Gastrocnemius medialis (tissue), 4 donors: ENCODE measurements around the gene ATF7. TPM values are rescaled to one million over a fixed set of nuclear protein-coding genes. Genes with fewer than 3 reads are reported as not detected.

ENCODE experiments used
- ATAC-seq, 2 donors: fragments of 150-250 bp; one replicate each; pipeline ENCODE4 v1.9.1; 2016
- DNase-seq, 2 donors: peaks; one replicate each; pipeline ENCODE4 v3.0.0-alpha.2; 2019
- H3K27ac ChIP-seq, 4 donors: fragments of 200-600 bp; sonication (generic); 1 replicate in 1 of 4; 2 replicates in 3 of 4; pipeline ENCODE4 v1.5.1; 2016 to 2018; ENCODE audit warnings: mild to moderate bottlenecking in 2 of 4, moderate library complexity in 1 of 4
- H3K27me3 ChIP-seq, 3 donors: fragments of 200-600 bp; sonication (generic) in 2 of 3; 1 replicate in 1 of 3; 2 replicates in 2 of 3; pipeline versions ENCODE4 v1.5.1 to v1.6.0; 2016 to 2019; ENCODE audit warnings: mild to moderate bottlenecking in 1 of 3, moderate library complexity in 1 of 3
- H3K36me3 ChIP-seq, 2 donors: fragments of 200-600 bp; sonication (generic) in 1 of 2; one replicate each; pipeline ENCODE4 v1.5.1; 2017 to 2018
- H3K4me1 ChIP-seq, 2 donors: fragments of 200-600 bp; sonication (generic) in 1 of 2; one replicate each; pipeline ENCODE4 v1.5.1; 2016 to 2017; ENCODE audit warnings: mild to moderate bottlenecking in 2 of 2
- H3K4me3 ChIP-seq, 4 donors: fragments of 200-600 bp; sonication (generic) in 3 of 4; 1 replicate in 1 of 4; 2 replicates in 3 of 4; pipeline ENCODE4 v1.5.1; 2016 to 2019; ENCODE audit warnings: mild to moderate bottlenecking in 2 of 4
- H3K9me3 ChIP-seq, 3 donors: fragments of 200-600 bp; sonication (generic) in 2 of 3; 1 replicate in 1 of 3; 2 replicates in 2 of 3; pipeline ENCODE4 v1.5.1; 2016 to 2019
- POLR2A ChIP-seq, 2 donors: fragments of 450-650 bp; IDR thresholded peaks; one replicate each; pipeline ENCODE4 v1.6.1; 2017; ENCODE audit warnings: antibody characterized with exemption in 2 of 2, mild to moderate bottlenecking in 2 of 2, moderate library complexity in 2 of 2
- in situ Hi-C, 4 donors: fragments of 200-750 bp; cut with MboI; loops; one replicate each; pipeline versions ENCODE4 v1.15.0 to v1.8.0; 2017; ENCODE audit warnings: low sequenced_read_pairs in 4 of 4
- intact Hi-C: fragments of 100-400 bp; cut with DNase I; formaldehyde crosslinking; loops from one replicate; pipeline ENCODE4 v1.15.1; 2023; ENCODE audit warnings: low total_unique reads
- total RNA-seq, 4 donors: library from RNA; depleted of rRNA; stranded (reverse); fragments of >200 nt; gene quantifications; one replicate each; pipeline versions ENCODE4 v1.1.0 to v1.2.3, GENCODE V29; 2016
- TF ChIP-seq, protein P1 (sequence below), 5 experiments: fragments of 450-650 bp in 3 of 5; fragments of 200-600 bp in 2 of 5; sonication (generic) in 2 of 5; IDR thresholded peaks in 4 of 5; conservative IDR thresholded peaks in 1 of 5; 1 replicate in 4 of 5; 2 replicates in 1 of 5; pipeline ENCODE4 v1.5.1; 2016 to 2019; ENCODE audit warnings: antibody characterized with exemption in 5 of 5, mild to moderate bottlenecking in 3 of 5, moderate library complexity in 3 of 5

ATF7 gene
- total RNA-seq, 4 donors from 2014 or later = 21.9 to 47.9 (median 26.3) TPM

DNA sequence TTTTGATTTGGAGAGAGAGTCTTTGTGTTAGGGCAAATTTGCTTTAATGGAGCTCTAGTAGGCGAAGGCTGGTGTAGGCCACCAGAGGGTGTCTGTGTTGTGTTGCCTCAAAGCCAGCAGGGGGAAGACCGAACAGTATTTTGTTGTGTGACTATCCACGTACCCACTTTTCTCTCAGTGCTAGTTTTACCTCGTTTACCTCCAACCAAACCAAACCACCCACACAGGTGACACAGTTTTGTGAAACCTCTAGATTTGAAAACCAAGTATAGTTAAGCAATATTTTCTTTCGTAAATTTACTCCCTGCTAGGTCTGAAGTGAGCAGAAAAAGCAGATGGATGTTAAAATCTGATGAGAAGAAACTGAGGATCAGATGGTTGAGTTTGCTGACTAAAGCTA lies 82.6 kb downstream of the ATF7 start:
- TF ChIP-seq POLR2A (IDR thresholded peaks at IDR 0.05) = no peak
- TF ChIP-seq, protein P1, sequence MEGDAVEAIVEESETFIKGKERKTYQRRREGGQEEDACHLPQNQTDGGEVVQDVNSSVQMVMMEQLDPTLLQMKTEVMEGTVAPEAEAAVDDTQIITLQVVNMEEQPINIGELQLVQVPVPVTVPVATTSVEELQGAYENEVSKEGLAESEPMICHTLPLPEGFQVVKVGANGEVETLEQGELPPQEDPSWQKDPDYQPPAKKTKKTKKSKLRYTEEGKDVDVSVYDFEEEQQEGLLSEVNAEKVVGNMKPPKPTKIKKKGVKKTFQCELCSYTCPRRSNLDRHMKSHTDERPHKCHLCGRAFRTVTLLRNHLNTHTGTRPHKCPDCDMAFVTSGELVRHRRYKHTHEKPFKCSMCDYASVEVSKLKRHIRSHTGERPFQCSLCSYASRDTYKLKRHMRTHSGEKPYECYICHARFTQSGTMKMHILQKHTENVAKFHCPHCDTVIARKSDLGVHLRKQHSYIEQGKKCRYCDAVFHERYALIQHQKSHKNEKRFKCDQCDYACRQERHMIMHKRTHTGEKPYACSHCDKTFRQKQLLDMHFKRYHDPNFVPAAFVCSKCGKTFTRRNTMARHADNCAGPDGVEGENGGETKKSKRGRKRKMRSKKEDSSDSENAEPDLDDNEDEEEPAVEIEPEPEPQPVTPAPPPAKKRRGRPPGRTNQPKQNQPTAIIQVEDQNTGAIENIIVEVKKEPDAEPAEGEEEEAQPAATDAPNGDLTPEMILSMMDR (IDR thresholded peaks at IDR 0.05 in 4 of 5, conservative IDR thresholded peaks at IDR 0.05 in 1 of 5) = peak; percentile 77 to 90 (median 79)
- H3K9me3 ChIP-seq = no peaks in the 10 kb centered on the region
- peaks cover 0 to 9% of the 10 kb centered on the region in 2 donors for H3K4me1 ChIP-seq
- intact Hi-C loops = loop anchor here (1.0 kb wide), 2 partner anchors 133 to 203 kb away; partner anchors contain the start of gene ATP5MC2
- ATAC-seq (peak; percentile 86 to 97), DNase-seq (peak; percentile 19 to 60)
- peaks cover 0 to 55% of the 10 kb centered on the region in 2 donors for H3K36me3 ChIP-seq
- H3K27ac ChIP-seq = peak overlapping the region; percentile 5 to 67 (median 34)
- in situ Hi-C loops = loop anchor here (5.0 to 10.0 kb wide), 5 partner anchors 81 to 199 kb away; partner anchors contain the start of genes ATP5MC2 (in 3 of the 4) and ATF7 (in 1 of the 4)
- H3K27me3 ChIP-seq = no peaks in the 10 kb centered on the region
- H3K4me3 ChIP-seq = no peak overlapping the region

DNA sequence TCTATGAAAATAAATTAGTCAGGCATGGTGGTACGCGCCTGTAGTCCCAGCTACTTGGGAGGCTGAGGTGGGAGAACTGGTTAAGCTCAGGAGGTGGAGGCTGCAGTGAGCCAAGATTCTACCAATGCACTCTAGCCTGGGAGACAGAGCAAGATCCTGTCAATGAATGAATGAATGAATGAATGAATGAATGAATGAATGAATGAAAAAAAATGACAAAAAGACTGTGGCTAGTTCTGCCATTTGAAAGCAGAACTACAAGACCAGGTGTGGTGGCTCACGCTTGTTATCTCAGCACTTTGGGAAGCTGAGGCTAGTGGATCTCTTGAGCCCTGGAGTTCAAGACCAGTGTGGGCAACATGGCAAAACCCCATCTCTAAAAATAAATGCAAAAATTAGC lies 86.7 kb downstream of the ATF7 start:
- no peak for DNase-seq
- Histone ChIP-seq H3K27me3 (no peaks in the 10 kb centered on the region), H3K9me3 (no peaks in the 10 kb centered on the region), H3K27ac (no peak overlapping the region), H3K36me3 (peaks cover 0 to 71% of the 10 kb centered on the region in 2 donors), H3K4me3 (no peak overlapping the region), H3K4me1 (peaks cover 0 to 9% of the 10 kb centered on the region in 2 donors)
- in situ Hi-C loops = no loop called here
- TF ChIP-seq, protein P1 (IDR thresholded peaks at IDR 0.05 in 4 of 5, conservative IDR thresholded peaks at IDR 0.05 in 1 of 5) = no peak
- no peak for TF ChIP-seq POLR2A (IDR thresholded peaks at IDR 0.05)
- no peak for ATAC-seq
- intact Hi-C loops = no loop called here

DNA sequence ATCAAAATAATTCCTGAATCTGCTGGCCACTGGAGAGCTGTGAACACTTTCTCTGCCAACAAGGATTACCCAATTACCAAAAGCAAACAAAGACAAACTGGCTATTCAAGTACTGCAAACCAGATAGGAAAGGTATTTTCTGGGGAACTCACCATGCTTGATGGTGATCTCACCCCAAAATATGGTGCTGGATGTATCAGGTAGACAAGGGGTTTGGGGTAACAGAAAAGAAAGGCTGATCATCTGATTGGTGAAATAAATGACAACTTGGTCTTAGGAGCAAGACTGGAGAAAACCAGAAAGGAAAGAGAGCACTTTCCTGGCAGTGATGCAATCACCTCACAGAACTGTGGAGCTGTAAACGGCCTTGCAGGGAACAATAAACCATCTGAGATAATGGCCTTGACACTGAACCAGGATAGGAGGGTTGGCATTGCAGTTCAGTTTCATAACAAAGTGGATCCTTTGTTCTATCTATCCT lies 87.9 kb downstream of the ATF7 start:
- Histone ChIP-seq H3K4me3 (no peak overlapping the region), H3K9me3 (no peaks in the 10 kb centered on the region), H3K4me1 (no peaks in the 10 kb centered on the region), H3K36me3 (peaks cover 0 to 83% of the 10 kb centered on the region in 2 donors), H3K27ac (no peak overlapping the region), H3K27me3 (no peaks in the 10 kb centered on the region)
- TF ChIP-seq, protein P1 (IDR thresholded peaks at IDR 0.05 in 4 of 5, conservative IDR thresholded peaks at IDR 0.05 in 1 of 5) = no peak
- no peak for TF ChIP-seq POLR2A (IDR thresholded peaks at IDR 0.05)
- in situ Hi-C loops (no loop called here), intact Hi-C loops (no loop called here)
- no peak for DNase-seq
- peak in 1 of 2 donors; percentile 52 for ATAC-seq

DNA sequence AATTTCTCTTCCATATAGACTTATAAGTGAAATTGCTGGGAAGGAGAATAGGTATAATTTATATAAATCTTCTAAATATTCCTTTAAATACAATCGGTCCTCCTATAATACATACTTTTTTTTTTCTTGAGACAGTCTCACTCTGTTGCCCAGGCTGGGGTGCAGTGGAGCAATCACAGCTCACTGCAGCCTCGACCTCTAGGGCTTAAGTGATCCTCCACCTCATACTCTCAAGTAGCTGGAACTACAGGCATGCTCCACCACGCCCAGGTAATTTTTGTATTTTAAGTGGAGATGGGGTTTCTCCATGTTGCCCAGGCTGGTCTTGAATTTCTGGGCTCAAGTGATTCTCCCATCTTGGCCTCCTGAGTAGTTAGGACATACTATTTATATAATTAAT lies 89.2 kb downstream of the ATF7 start:
- H3K27me3 ChIP-seq = no peaks in the 10 kb centered on the region
- H3K4me1 ChIP-seq = no peaks in the 10 kb centered on the region
- peaks cover 0 to 85% of the 10 kb centered on the region in 2 donors for H3K36me3 ChIP-seq
- intact Hi-C loops (no loop called here), in situ Hi-C loops (no loop called here)
- DNase-seq = no peak
- ATAC-seq = no peak
- TF ChIP-seq POLR2A (IDR thresholded peaks at IDR 0.05) = no peak
- TF ChIP-seq, protein P1 (IDR thresholded peaks at IDR 0.05 in 4 of 5, conservative IDR thresholded peaks at IDR 0.05 in 1 of 5) = no peak
- no peak overlapping the region for H3K4me3 ChIP-seq
- no peaks in the 10 kb centered on the region for H3K9me3 ChIP-seq
- no peak overlapping the region for H3K27ac ChIP-seq

DNA sequence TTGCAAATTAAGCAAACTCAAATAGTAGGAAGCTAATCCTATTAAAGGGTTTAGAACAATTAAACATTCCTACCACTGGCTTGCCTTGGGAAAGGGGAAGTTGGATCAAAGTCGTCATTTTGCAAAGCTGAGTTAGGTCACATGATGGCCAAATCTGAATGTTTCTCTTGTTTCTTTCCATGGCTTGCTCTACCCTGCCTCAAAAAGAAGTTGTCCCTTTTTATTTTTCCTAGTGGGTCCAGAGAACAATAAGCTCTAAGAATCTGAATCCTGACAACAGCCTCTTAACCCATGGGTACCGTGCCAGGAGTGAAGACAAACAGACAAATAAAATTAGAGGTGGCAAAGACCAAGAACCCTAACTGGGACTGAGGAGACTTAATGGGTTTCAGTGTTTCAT lies 92.7 kb downstream of the ATF7 start:
- Histone ChIP-seq H3K27me3 (no peaks in the 10 kb centered on the region), H3K36me3 (peaks cover 5 to 87% of the 10 kb centered on the region in 2 donors), H3K9me3 (no peaks in the 10 kb centered on the region), H3K4me1 (no peaks in the 10 kb centered on the region), H3K4me3 (no peak overlapping the region), H3K27ac (no peak overlapping the region)
- no peak for ATAC-seq
- no peak for DNase-seq
- in situ Hi-C loops (no loop called here), intact Hi-C loops (no loop called here)
- no peak for TF ChIP-seq POLR2A (IDR thresholded peaks at IDR 0.05)
- TF ChIP-seq, protein P1 (IDR thresholded peaks at IDR 0.05 in 4 of 5, conservative IDR thresholded peaks at IDR 0.05 in 1 of 5) = no peak
